GM03348 (cell line): ENCODE data around the gene NINL.
A peak's percentile ranks its signal among the peaks of the same experiment; 100 is the strongest.

Experiments
- DNase-seq: peaks from one replicate; pipeline ENCODE4 v3.0.0; 2012; ENCODE audit warnings: low spot score

The NINL gene

DNA sequence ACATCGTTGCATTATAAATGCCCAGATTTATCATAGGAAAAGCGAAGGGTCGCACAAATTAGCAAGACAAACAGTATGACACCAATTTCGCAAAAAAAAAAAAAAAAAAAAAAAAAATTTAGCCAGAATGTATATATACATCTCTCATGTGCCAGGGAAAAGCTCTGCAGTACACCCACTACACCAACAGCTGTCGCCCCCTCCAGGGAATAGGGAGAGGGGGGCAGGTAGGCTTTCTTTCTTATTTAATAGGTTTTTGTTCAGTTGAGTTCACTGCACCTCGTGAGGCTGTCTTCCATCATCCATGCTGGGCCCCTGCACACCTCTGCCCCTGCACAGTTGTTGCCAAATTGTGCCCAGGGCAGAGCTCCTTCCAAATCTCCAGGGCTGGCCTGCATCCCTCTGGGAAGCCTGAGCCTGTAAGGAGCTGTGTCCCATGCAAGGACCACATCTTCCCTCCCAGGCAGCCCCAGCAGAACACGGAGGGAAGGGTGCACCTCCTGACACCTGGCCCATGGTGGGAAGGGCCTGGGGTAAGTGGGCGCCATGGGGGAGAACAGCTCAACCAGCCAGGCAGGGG lies 85.4 kb downstream of the NINL start:
- no peak for DNase-seq

DNA sequence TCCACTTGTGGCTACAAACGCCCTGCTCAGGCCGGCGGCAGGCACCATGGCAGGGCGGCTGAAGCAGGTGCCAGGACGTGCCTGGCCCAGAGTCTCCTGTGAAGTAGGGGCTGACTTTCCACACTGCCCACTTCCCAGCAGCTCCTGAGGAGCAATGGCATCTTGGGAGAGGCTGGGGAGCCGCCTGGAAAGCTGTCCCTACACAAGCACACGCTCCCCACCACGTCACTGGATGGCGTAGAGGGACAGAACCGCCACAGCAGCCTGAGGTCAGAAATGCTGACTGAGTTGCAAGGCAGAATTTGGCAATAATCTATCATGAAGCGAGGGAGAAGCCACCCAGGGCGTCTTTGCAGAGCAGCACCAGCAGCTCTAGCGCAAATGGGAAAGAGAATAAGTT lies 86.3 kb downstream of the NINL start:
- DNase-seq = no peak

DNA sequence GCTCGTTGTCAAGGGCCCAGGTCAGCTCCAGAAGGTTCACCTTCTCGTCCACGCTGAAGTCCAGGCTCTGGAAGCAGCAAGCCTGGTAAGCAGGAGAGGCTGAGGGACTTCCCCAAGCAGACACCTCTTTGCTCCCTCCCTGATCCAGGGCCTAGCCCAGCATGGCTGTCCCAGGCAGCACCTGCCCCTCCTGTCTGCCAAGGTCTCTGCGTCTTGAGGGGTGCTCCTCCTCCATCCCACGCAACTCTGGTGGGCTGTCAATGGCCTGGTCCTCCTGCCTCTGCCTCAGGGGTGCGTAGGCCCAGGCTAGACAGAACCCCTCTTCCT lies 87.1 kb downstream of the NINL start:
- DNase-seq = no peak

DNA sequence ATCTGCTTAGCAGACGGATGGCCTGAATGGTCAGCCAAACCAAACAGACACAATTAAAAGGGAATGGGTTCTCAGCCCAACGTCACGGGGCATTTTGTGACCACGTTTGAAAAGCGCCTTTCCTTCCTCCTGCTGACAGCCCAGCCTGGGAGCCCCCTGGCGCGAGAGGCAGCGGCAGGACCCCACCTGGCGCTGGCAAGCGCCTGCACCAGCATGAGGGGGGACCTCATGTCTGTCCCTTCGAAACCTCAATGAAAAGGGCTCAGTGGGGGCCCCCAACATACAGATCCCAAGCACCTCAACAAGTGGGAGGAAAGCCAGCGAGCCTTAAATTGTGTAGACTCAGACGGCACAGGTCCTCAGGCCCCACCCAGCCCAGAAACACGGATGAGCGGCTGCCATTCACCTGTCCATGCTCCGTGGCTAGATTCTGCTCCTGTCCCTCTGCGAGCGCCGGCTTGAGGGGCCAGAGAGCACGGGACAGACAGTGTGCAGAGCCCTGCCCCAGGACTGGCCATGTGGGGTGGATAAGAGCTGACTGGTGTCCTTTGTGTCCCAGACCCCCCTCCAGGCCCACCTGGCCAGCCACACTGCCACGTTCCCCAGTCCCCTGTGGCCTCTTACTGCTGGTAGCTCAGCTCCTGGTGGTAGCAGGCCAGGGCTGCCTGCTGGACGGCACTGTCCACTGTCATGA lies 87.6 kb downstream of the NINL start:
- no peak for DNase-seq

DNA sequence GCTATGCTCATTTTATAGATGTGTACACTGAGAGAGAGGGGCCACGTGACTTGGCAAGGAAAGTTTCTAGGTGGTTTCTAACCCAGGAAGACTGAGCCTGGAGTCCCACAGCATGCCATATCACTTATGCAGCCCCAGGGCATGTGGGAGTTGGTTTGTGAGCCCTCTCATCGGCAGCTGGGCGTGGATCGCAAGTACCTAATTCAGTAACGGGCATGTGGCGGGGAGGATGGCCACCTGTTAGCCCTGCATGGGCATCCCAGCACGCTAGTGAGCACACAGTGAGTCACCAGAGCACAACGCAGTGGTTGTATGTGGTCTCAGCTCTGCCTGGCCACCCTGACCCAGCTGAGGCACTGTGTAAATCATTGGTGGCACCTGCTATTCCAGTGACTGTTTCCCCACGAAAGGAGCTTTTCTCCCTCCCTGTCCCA lies 88.3 kb downstream of the NINL start:
- no peak for DNase-seq

DNA sequence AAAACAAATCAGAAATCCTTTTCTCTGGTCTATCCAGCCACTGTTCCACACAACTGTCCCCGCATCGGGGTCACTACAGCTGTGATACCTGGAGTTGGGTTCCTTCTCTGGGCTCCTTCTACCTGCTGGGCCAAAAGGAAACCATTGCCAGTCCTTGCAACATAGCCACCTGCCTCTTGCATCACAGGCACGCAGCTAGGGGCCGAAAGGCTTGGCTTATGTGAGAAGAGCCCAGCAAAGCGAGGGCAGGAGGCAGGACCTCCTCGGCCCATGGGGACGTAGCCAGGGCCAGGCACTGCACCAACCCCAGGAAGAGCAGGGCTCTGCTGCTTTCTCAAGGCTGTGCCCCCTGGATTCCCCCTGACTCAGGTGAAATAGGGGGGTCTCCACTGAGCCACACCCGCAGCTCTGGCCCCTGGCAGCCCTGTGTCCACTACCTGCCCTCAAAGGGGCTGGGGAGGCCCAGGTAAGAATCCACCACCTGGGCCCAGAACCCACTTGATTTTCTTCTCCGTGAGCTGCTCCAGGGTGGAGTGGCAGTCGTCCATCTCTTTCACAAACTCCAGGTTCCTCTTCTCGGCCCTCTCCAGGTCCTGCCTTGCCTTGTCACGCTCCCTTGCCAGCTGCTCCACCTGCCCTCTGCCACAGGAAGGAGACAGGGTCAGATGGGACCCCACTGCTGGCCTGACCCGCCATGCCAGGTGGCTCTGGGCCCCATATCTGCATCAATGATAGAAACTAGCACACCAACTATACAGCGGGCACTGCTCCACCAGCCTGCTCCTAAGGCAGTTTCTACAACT lies 89.0 kb downstream of the NINL start:
- DNase-seq = no peak

DNA sequence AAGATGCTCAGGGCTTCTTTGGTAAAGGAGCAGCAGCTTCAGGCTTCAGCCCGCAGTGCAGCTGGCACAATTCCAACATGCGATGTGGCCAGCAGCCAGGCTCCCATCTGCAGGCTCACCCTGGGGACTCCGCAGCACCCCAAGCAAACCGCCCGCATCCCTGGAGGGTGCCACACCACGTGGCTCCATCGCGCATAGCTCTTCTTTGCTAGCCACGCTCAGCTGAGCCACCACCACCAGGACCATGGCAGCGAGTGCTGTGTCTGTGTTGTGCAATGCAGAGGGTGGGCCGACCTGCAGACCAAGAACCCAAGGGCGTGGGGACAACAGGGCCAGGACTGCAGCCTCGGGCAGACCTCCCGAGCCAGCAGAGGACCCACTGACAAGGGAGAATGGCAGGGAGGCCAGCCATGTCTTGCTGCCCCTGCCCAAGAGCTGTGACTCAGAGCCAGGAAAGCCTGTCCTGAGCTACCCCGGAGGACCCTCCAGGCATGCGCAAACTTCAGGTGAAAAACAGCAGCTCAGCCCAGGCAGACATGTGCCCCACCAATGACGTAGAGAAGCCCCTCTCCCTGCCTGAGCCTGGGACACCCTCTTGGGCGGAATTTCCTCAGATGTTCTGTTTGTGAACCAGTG lies 90.0 kb downstream of the NINL start:
- DNase-seq = no peak

DNA sequence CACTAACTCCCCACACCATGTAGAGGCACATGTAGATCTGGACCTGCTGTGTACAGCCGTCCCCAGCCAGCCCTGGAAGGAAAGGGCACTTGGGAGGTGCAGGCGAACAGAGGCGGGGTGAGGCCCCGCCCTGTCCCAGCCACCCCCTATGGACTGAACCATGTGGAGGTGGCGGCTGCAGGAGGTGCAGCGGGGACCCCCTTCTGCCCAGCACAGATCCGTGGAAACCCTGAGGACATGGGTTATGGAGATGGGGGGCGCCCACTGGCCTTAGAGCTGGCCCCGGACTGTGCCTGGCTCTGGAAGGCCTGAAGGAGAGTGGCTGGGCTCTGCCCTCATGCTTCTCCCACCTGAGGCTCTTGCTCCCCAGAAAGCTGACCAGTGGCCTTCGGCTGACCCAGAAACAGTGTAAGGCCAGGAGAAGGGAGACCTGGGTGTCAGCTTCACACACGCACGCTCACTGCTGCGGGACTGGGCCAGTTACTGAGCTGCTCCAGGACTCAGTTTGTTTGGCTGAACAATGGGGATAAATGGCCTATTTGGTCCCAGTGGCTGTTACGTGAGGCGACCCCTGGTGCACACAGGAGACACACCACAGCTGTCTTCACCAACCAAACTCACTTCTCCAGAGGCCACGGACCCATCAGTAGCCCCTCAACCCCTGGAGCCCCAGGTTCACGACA lies 90.7 kb downstream of the NINL start:
- no peak for DNase-seq

DNA sequence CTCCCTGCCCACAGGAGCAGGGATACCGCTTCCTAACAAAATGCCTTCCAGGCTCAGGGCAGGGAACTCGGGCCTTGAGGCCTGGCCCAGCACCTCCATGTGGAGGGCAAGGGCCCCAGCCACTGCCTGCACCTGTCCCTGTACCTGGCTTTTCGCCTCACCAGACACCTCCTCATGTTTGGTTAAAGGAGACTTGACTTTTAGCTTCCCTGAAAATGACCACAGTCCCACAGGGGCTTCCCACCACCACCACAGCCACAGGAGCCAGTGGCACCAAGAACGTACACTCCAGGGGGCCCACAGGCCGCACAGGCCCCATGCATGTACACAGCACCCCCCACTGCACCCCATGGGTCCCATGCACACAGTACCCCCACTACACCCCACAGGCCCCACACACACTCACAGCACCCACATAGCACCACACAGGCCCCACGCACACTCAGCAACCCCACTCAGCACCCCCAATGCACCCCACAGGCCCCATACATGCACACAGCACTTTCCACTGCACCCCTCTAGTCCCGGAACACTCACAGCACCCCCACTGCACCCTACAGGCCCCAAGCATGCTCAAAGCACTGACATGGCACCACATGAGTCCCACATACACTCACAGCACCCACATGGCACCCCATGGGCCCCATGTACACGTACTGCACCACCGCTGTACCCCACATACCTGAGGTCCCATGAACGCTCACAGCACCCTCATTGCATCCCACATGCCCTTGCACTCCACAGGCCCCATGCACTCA lies 91.4 kb downstream of the NINL start:
- DNase-seq = no peak

DNA sequence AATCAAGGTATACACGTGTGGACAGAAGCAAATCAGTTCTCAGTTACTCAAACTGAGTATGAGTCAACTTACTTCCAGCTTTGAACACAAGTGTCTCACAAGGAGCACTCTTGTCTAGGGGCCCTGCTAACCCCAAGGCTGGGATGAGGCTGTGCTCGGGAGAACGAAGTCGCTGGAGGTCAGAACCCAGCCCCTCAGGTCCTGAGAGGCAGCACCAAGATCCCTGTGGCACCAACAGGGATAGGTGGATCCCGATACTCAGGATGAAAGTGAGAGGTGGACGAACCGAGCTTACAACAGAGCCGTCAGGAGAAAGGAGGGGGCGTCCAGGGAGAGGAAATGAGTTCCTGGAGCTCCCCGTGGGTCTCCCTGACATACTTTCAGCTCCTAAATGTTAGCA lies 92.2 kb downstream of the NINL start:
- no peak for DNase-seq

DNA sequence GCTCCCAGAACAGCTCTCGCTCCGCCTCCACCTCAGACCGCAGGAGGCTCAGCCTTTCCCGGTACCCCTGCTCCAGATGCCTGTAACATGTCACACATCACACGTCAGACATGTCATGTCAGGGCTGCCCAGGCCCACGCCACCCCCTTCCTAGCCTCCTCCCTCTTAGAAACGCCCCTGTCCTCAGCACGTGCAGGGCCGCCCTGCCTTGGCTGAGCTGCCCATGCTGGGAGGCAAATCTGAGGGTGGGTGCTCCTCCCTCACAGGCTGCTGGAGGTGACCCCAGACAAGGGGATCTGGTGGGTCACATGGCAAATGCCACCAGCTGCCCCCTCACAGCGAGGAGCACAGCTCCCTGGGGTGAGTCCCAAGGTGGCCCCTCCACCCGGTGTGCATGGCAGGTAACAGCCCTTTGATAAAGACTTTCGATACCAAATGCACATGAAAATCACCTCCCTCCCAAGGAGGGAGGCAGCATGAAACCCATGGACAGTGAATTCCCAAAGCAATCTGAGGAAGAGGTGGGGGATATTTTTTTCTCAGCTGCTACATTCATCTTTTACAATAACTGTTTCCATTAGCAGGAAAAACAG lies 93.8 kb downstream of the NINL start:
- no peak for DNase-seq

DNA sequence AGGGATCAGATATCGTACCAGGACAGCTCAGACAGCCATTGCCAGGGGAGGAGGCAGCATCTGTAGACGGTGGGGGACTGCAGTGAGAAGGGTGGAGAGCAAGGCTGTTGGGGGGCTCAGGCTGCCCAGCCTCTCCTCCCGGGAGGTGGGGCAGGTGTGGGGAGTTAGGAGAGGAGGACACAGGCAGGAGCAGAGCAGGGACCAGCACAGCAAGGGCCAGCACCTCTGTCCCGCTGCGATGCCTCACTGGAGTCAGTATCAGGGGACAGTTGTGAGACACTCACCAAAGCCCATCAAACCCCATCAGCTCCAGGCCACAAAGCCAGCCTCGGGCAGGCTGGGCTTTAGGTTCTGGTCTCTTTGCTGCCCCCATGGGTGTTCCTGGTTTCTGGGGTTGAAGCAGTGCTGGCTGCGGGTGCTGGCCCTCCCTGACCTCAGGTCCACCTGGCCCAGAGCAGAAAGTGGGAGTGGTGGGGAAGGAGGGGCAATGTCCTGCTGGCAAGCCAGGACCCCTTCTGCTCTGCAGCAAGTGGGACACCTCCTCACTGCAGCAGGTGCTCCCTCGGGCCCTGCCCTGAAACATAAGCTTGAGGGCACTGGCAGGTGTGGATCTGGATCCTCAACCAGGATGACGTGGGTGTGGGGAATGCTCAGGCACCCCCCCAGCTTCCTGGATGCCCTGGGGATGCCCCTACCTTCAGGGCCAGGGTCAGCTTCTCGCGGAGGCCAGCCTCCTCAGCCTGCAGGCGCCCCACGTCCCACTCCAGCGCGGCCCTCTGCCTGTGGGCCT lies 94.5 kb downstream of the NINL start:
- DNase-seq = no peak

DNA sequence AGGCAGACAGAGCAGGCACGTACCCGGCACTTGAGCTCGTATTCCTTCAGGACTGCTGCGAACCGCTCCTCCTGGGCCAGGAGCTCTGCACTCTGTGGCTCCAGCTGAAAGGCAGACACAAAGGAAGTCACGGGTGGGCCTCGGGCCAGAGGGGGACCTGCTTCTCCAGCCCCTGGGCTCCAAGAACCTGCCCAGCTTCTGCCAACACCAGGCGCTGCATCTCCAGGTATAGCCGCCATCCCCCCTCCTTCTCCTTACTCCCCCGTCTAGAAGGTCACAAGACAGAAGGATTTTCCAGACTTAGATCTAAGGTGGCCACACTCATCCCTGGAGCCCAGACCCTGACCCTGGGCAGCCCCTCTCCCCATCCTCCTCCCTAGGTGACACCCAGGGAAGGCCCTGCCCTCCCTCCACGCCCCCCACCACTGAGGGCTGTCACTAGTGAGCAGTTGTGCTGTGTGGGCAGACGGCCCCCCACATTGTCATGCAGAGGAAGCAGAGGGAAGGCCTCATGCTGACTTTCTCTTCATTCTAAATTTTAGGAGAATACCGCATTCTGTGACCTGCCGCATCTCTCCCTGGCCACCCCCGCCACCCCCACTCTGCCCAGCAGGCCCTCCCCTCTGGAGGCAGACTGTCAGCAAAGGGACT lies 96.0 kb downstream of the NINL start:
- no peak for DNase-seq

DNA sequence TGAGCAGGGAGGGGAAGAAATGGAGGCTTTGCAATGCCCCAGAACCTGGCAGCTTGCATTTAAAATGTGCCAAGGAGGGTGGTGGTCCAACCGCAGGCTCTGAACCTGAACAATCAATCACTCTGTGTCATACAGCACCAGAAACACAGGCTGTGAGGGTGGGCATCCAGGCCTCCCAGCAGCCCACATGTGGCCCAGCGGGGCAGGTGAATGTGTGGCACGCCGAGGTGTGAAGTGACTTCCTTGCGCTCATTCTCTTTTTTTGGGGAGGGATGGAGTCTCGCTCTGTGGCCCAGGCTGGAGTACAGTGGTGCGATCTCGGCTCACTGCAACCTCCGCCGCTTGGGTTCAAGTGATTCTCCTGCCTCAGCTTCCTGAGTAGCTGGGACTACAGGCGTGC lies 97.4 kb downstream of the NINL start:
- DNase-seq = no peak

DNA sequence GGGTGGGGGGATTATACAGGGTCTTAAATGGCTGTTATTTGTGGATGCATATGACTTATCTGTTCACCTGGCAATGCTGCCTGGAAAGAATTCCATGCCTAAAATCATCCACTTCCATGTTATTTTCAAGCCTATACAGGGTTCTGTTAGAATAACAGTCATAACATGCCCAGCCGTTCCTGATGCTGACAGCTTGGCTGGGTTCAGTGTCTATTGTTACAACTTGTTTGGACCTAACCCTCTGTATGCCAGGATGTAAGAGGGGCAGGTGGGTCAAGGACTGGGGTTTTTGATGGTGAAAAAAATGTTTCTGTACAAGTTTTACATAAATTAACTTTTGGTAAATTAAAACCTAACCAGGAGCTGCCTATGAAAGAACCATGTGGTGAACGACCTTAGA lies 98.0 kb downstream of the NINL start:
- DNase-seq = no peak

DNA sequence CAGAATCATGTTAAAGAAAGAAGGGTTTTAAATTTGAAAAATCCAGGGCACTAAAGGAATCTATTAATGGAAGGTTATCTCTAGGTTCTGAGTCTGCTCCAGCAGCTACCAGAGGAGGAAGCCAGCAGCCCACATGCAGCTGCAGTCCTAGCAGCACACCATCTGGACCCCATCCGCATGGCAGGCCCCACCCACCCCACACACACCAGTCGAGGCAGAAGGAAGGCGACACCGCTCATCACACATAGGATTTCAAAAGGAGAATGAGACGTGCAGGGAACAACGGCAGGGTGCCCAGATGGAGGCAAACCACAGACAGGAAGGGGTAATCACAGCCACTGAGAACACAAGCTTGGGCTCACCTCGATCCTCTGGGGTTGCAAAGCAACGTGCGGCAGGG lies 99.0 kb downstream of the NINL start:
- peak; percentile 45 for DNase-seq

DNA sequence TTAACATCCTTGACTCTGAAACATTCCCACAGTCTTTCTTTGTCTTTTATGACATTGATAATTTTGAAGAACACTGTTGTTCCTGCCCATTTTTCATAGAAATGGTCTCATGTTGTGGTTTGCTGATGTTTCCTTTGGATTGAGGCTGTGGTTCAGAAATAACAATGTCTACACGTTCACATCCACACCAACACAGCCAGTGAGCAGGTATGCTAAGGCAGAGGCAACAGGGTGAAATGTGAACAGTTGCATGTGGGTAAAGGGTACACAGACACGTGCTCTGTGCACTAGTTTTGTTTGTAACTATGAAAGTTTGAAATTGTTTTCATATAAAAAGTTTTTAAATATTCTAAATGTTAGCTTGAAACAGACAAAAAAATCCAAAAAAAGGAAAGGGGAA lies 99.5 kb downstream of the NINL start:
- DNase-seq = no peak

DNA sequence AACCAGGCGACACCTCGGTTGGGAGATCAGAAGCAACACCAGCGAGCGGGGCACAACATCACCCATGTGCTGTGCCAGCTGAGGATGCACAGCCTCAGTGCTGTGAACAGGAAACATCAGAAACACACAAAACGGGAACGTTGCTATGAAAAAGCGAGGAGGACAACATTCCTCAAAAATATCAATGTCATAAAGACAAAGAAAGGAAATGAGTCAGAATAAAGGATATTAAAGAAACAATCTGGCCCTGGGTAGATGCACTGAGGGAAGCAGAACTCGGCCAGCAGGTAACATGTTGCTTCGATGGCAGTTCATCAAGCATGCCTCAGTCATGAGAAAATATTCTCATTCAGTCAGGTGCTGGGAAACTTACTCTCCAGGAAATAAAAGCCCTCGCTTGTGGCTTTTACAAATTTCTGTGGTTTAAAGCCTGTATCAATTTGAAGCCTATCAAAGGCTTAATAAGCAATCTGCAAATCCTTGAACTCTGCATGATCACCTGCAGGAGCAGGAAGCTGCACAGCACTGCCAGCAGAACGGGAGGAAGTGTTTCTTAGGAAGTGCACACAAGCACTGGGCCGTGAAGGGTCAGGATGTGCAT lies 100.3 kb downstream of the NINL start:
- no peak for DNase-seq

DNA sequence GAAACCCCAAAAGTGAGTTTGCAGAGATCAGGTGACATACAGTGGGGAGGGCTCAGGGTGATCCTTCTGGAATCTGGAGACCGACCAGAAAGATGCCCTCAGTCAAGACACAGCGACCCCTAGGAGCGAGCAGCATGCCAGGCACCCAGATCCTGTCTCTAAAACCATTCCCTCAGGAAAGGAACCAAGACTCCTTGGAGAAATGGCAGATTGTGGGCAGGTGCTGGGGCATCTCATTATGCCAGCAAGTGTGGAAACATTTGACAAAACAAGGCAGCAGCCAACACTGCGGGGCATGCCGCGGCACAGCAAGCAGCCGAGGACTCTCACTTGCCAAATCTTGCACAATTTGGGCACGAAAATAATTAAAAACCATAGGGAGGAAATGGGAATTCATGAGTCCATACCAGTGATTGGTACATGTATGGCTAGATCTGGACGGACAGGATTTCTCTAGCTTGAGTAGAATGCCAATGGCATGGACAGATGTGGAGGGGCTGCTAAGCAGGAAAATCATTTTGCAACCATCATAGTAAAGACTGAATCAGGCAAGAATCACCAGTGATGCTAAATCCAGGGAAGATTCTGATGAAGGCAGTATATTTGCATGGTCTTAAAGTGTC lies 101.0 kb downstream of the NINL start:
- no peak for DNase-seq
